HEK293 (cell line): ENCODE measurements around the gene TKTL1.

ENCODE experiments used
- CTCF ChIA-PET: fragments of 350-600 bp; formaldehyde crosslinking; extraction: SDS; loops from one replicate; lab custom pipeline; 2021; ENCODE audit warnings: antibody characterized with exemption; lab: Yijun Ruan, JAX
- POLR2A ChIA-PET: fragments of 300-600 bp; formaldehyde crosslinking; extraction: SDS; loops from one replicate; lab custom pipeline; 2020; ENCODE audit warnings: antibody characterized with exemption, inconsistent platforms; lab: Yijun Ruan, JAX
- H3K27ac ChIP-seq: fragments of 200-500 bp; sonication (Bioruptor generic); 2 replicates; pipeline ENCODE4 v1.5.1; 2014; ENCODE audit warnings: low read depth, low read length, control low read depth, inconsistent platforms; ENCODE audit errors: extremely low read depth
- H3K36me3 ChIP-seq, 2 experiments: fragments of 200-500 bp in 1 of 2; sonication (Bioruptor generic) in 1 of 2; 1 replicate in 1 of 2; 2 replicates in 1 of 2; pipeline ENCODE4 v1.5.1; 2014 to 2017; ENCODE audit warnings: inconsistent platforms in 2 of 2, low read length in 2 of 2; ENCODE audit not compliant: control insufficient read depth in 2 of 2, insufficient read depth in 1 of 2
- H3K4me1 ChIP-seq: fragments of 200-500 bp; sonication (Bioruptor generic); 2 replicates; pipeline ENCODE4 v1.5.1; 2014; ENCODE audit warnings: mild to moderate bottlenecking, low read length, inconsistent platforms; ENCODE audit not compliant: control insufficient read depth, insufficient read depth
- H3K4me3 ChIP-seq: 2 replicates; pipeline ENCODE4 v1.5.1; 2011; ENCODE audit warnings: low read depth, mild to moderate bottlenecking, control low read depth, low read length, moderate library complexity
- H3K9me3 ChIP-seq: fragments of 200-500 bp; sonication (Bioruptor generic); 2 replicates; pipeline ENCODE4 v1.5.1; 2014; ENCODE audit warnings: low read depth, low read length, inconsistent platforms; ENCODE audit not compliant: control insufficient read depth, insufficient read depth
- HOXD13 ChIP-seq: sonication (generic); formaldehyde crosslinking; IDR thresholded peaks from 2 replicates; pipeline ENCODE4 v1.8.0; 2022; ENCODE audit warnings: missing genetic modification reagents, borderline replicate concordance
- KLF1 ChIP-seq: fragments of 450-650 bp; formaldehyde crosslinking; IDR thresholded peaks from 2 replicates; pipeline ENCODE4 v1.5.1; 2016; ENCODE audit warnings: missing biosample characterization, missing genetic modification characterization
- KLF8 ChIP-seq: fragments of 450-650 bp; formaldehyde crosslinking; IDR thresholded peaks from 2 replicates; pipeline ENCODE4 v1.5.1; 2016; ENCODE audit warnings: missing biosample characterization, missing genetic modification characterization
- MYNN ChIP-seq: fragments of 450-650 bp; formaldehyde crosslinking; IDR thresholded peaks from 2 replicates; pipeline ENCODE4 v1.5.1; 2016; ENCODE audit warnings: missing biosample characterization, missing genetic modification characterization, borderline replicate concordance
- SCRT1 ChIP-seq: fragments of 450-650 bp; formaldehyde crosslinking; IDR thresholded peaks from 2 replicates; pipeline ENCODE4 v1.5.1; 2016; ENCODE audit warnings: missing biosample characterization, missing genetic modification characterization, borderline replicate concordance
- SCRT2 ChIP-seq: fragments of 450-650 bp; formaldehyde crosslinking; IDR thresholded peaks from 2 replicates; pipeline ENCODE4 v1.5.1; 2016; ENCODE audit warnings: missing biosample characterization, missing genetic modification characterization
- SP7 ChIP-seq: fragments of 450-650 bp; formaldehyde crosslinking; IDR thresholded peaks from 2 replicates; pipeline ENCODE4 v1.5.1; 2016; ENCODE audit warnings: missing biosample characterization, missing genetic modification characterization
- TRIM28 ChIP-seq: IDR thresholded peaks from 2 replicates; pipeline ENCODE4 v1.6.1; 2011; ENCODE audit warnings: low read length, control low read depth, borderline replicate concordance
- ZBTB1 ChIP-seq: fragments of 450-650 bp; formaldehyde crosslinking; IDR thresholded peaks from 2 replicates; pipeline ENCODE4 v1.5.1; 2016; ENCODE audit warnings: missing biosample characterization, missing genetic modification characterization
- ZBTB11 ChIP-seq: fragments of 450-650 bp; formaldehyde crosslinking; conservative IDR thresholded peaks from 2 replicates; pipeline ENCODE4 v1.5.1; 2016; ENCODE audit warnings: low read depth, missing biosample characterization, missing genetic modification characterization
- ZBTB6 ChIP-seq: fragments of 450-650 bp; formaldehyde crosslinking; IDR thresholded peaks from 2 replicates; pipeline ENCODE4 v1.5.1; 2017; ENCODE audit warnings: missing biosample characterization, missing genetic modification characterization
- ZBTB7A ChIP-seq: fragments of 450-650 bp; formaldehyde crosslinking; IDR thresholded peaks from 2 replicates; pipeline ENCODE4 v1.5.1; 2016; ENCODE audit warnings: low read depth, missing biosample characterization, missing genetic modification characterization
- ZIC2 ChIP-seq: fragments of 450-650 bp; formaldehyde crosslinking; IDR thresholded peaks from 2 replicates; pipeline ENCODE4 v1.5.1; 2016; ENCODE audit warnings: missing biosample characterization, missing genetic modification characterization
- ZNF10 ChIP-seq: fragments of 450-650 bp; formaldehyde crosslinking; IDR thresholded peaks from 2 replicates; pipeline ENCODE4 v1.5.1; 2017; ENCODE audit warnings: missing biosample characterization, missing genetic modification characterization
- ZNF146 ChIP-seq: fragments of 450-650 bp; formaldehyde crosslinking; IDR thresholded peaks from 2 replicates; pipeline ENCODE4 v1.5.1; 2016; ENCODE audit warnings: missing biosample characterization, missing genetic modification characterization
- ZNF18 ChIP-seq: fragments of 450-650 bp; formaldehyde crosslinking; IDR thresholded peaks from 2 replicates; pipeline ENCODE4 v1.5.1; 2016; ENCODE audit warnings: missing biosample characterization, missing genetic modification characterization
- ZNF211 ChIP-seq: fragments of 450-650 bp; formaldehyde crosslinking; IDR thresholded peaks from 2 replicates; pipeline ENCODE4 v1.5.1; 2016; ENCODE audit warnings: low read depth, missing biosample characterization, missing genetic modification characterization
- ZNF280D ChIP-seq: fragments of 450-650 bp; formaldehyde crosslinking; IDR thresholded peaks from 2 replicates; pipeline ENCODE4 v1.5.1; 2016; ENCODE audit warnings: missing biosample characterization, missing genetic modification characterization
- ZNF324 ChIP-seq: fragments of 450-650 bp; formaldehyde crosslinking; IDR thresholded peaks from 2 replicates; pipeline ENCODE4 v1.5.1; 2016; ENCODE audit warnings: missing biosample characterization, missing genetic modification characterization
- ZNF510 ChIP-seq: fragments of 450-650 bp; formaldehyde crosslinking; IDR thresholded peaks from 2 replicates; pipeline ENCODE4 v1.5.1; 2018; ENCODE audit warnings: mild to moderate bottlenecking, missing genetic modification characterization, missing biosample characterization; ENCODE audit not compliant: insufficient replicate concordance
- ZNF548 ChIP-seq: fragments of 450-650 bp; formaldehyde crosslinking; IDR thresholded peaks from 2 replicates; pipeline ENCODE4 v1.5.1; 2016; ENCODE audit warnings: missing biosample characterization, missing genetic modification characterization
- ZNF639 ChIP-seq: fragments of 450-650 bp; formaldehyde crosslinking; IDR thresholded peaks from 2 replicates; pipeline ENCODE4 v1.5.1; 2016; ENCODE audit warnings: missing biosample characterization, missing genetic modification characterization
- ZNF654 ChIP-seq: fragments of 450-650 bp; formaldehyde crosslinking; IDR thresholded peaks from 2 replicates; pipeline ENCODE4 v1.5.1; 2016; ENCODE audit warnings: low read depth, missing biosample characterization, missing genetic modification characterization
- ZNF658 ChIP-seq: fragments of 450-650 bp; formaldehyde crosslinking; IDR thresholded peaks from 2 replicates; pipeline ENCODE4; 2016; ENCODE audit warnings: missing biosample characterization, missing genetic modification characterization
- ZNF701 ChIP-seq: fragments of 450-650 bp; formaldehyde crosslinking; IDR thresholded peaks from 2 replicates; pipeline ENCODE4 v1.5.1; 2016; ENCODE audit warnings: missing biosample characterization, missing genetic modification characterization
- ZNF830 ChIP-seq: fragments of 450-650 bp; IDR thresholded peaks from 2 replicates; pipeline ENCODE4 v1.5.0; 2018; ENCODE audit warnings: missing biosample characterization, missing genetic modification characterization, low read depth, mild to moderate bottlenecking, moderate library complexity

TKTL1 gene

GRCh38 chrX:154321152-154321551 is 25.6 kb downstream of the TKTL1 start (continued):
- TF ChIP-seq MYNN (tag by site-specific recombination) (no peak), ZNF701 (tag by site-specific recombination) (no peak)

GRCh38 chrX:154321594-154321993 is 26.0 kb downstream of the TKTL1 start:
- Histone ChIP-seq H3K4me3 (no peak overlapping the region), H3K9me3 (no peaks in the 10 kb centered on the region), H3K4me1 (peaks cover 18% of the 10 kb centered on the region), H3K36me3 (no peaks in the 10 kb centered on the region), H3K27ac (no peak overlapping the region)
- CTCF ChIA-PET = interaction anchor here (0.6 to 2.8 kb wide), 4 partner anchors 13 to 437 kb away, joined by 3 to 17 read pairs (median 4); no protein-coding TSS in a partner anchor
- POLR2A ChIA-PET = interaction anchor here (1.0 kb wide), 1 partner anchor 49 kb away, joined by 5 read pairs; no protein-coding TSS in a partner anchor
- TF ChIP-seq ZBTB6 (tag by site-specific recombination) = peak; percentile 80
- TF ChIP-seq HOXD13 (CRISPR knock-in tag) = no peak
- no peak for TF ChIP-seq ZNF10 (tag by site-specific recombination)
- TF ChIP-seq ZNF639 (tag by site-specific recombination) = no peak
- no peak for TF ChIP-seq ZNF510
- TF ChIP-seq ZBTB11 (tag by site-specific recombination) = no peak
- no peak for TF ChIP-seq ZIC2 (tag by site-specific recombination)
- no peak for TF ChIP-seq ZNF280D
- TF ChIP-seq ZNF654 = peak; percentile 20; the same call in 1 of the 2 replicates
- no peak for TF ChIP-seq ZNF211 (tag by site-specific recombination)
- no peak for TF ChIP-seq TRIM28
- TF ChIP-seq ZBTB1 (tag by site-specific recombination) = no peak
- no peak for TF ChIP-seq KLF8 (tag by site-specific recombination)
- TF ChIP-seq ZNF658 (tag by site-specific recombination) = no peak
- TF ChIP-seq ZNF548 = no peak
- TF ChIP-seq ZNF324 = no peak
- no peak for TF ChIP-seq KLF1 (tag by site-specific recombination)
- TF ChIP-seq SCRT1 (tag by site-specific recombination) = peak; percentile 85
- no peak for TF ChIP-seq SP7 (tag by site-specific recombination)
- no peak for TF ChIP-seq ZNF18
- no peak for TF ChIP-seq ZBTB7A (tag by site-specific recombination)
- TF ChIP-seq ZNF146 (tag by site-specific recombination) = no peak
- peak; percentile 65 for TF ChIP-seq SCRT2 (tag by site-specific recombination)
- TF ChIP-seq ZNF830 (tag by site-specific recombination) = no peak
